Measurements from ENCODE around the gene RNF168. TPM values are rescaled to one million over a fixed set of nuclear protein-coding genes. Genes with fewer than 3 reads are reported as not detected.

The RNF168 gene
- total and polyA plus RNA-seq, 7 donors: 3.6 to 22.1 (median 11.6) TPM

GRCh38 chr3:196498297-196498696 lies 5.3 kb downstream of the RNF168 start:
- no peaks in the 10 kb centered on the region for H3K36me3 ChIP-seq (ENCODE audit: insufficient read depth in 1 of 2, low read depth in 1 of 2)
- no peaks in the 10 kb centered on the region for H3K27me3 ChIP-seq (ENCODE audit: insufficient read depth in 3 of 3, low read length in 2 of 3)
- no peaks in the 10 kb centered on the region for H3K9me3 ChIP-seq
- intact Hi-C loops (cut with DNase I): no loop called here
- ATAC-seq (no peak), DNase-seq (no peak)
- 95 to 96% (median 96%) methylated on average over 8 of the region's 8 CpGs for WGBS, 3 donors
- peak overlapping the region; percentile 95 for H3K27ac ChIP-seq
- no peak for TF ChIP-seq CTCF (IDR thresholded peaks at IDR 0.05)
- H3K4me1 ChIP-seq: peaks cover 16% of the 10 kb centered on the region
- no peak overlapping the region for H3K4me3 ChIP-seq

GRCh38 chr3:196496183-196496582 lies 7.4 kb downstream of the RNF168 start:
- Histone ChIP-seq H3K4me3 (no peak overlapping the region), H3K27ac (no peak overlapping the region), H3K4me1 (peaks cover 16% of the 10 kb centered on the region), H3K36me3 (ENCODE audit: insufficient read depth in 1 of 2, low read depth in 1 of 2) (no peaks in the 10 kb centered on the region), H3K9me3 (no peaks in the 10 kb centered on the region), H3K27me3 (ENCODE audit: insufficient read depth in 3 of 3, low read length in 2 of 3) (no peaks in the 10 kb centered on the region)
- no peak for TF ChIP-seq CTCF (IDR thresholded peaks at IDR 0.05)
- intact Hi-C loops (cut with DNase I): no loop called here
- WGBS, 3 donors: 79 to 87% (median 81%) methylated on average over 4 of the region's 4 CpGs
- no peak for ATAC-seq
- DNase-seq: no peak

GRCh38 chr3:196493292-196493691 lies 10.3 kb downstream of the RNF168 start:
- intact Hi-C loops (cut with DNase I): no loop called here
- 96 to 99% (median 97%) methylated on average over 7 of the region's 7 CpGs for WGBS, 3 donors
- H3K4me3 ChIP-seq: no peak overlapping the region
- no peak overlapping the region for H3K27ac ChIP-seq
- no peak for DNase-seq
- H3K27me3 ChIP-seq (ENCODE audit: insufficient read depth in 3 of 3, low read length in 2 of 3): no peaks in the 10 kb centered on the region
- H3K9me3 ChIP-seq: no peaks in the 10 kb centered on the region
- no peaks in the 10 kb centered on the region for H3K4me1 ChIP-seq
- ATAC-seq: no peak
- TF ChIP-seq CTCF (IDR thresholded peaks at IDR 0.05): no peak
- no peaks in the 10 kb centered on the region for H3K36me3 ChIP-seq (ENCODE audit: insufficient read depth in 1 of 2, low read depth in 1 of 2)

GRCh38 chr3:196492080-196492479 lies 11.5 kb downstream of the RNF168 start:
- no peak for DNase-seq
- H3K36me3 ChIP-seq (ENCODE audit: insufficient read depth in 1 of 2, low read depth in 1 of 2): peaks cover 0 to 7% of the 10 kb centered on the region in 2 donors
- H3K27me3 ChIP-seq (ENCODE audit: insufficient read depth in 3 of 3, low read length in 2 of 3): no peaks in the 10 kb centered on the region
- ATAC-seq: no peak
- H3K4me1 ChIP-seq: no peaks in the 10 kb centered on the region
- no peak overlapping the region for H3K27ac ChIP-seq
- intact Hi-C loops (cut with DNase I): no loop called here
- no peaks in the 10 kb centered on the region for H3K9me3 ChIP-seq
- WGBS, 3 donors: 93 to 99% (median 98%) methylated on average over 2 of the region's 2 CpGs
- no peak overlapping the region for H3K4me3 ChIP-seq
- no peak for TF ChIP-seq CTCF (IDR thresholded peaks at IDR 0.05)

- no peak for ATAC-seq
- no peak for TF ChIP-seq CTCF (IDR thresholded peaks at IDR 0.05)
- no peaks in the 10 kb centered on the region for H3K9me3 ChIP-seq
- DNase-seq: no peak
- no peak overlapping the region for H3K4me3 ChIP-seq
- no peak overlapping the region for H3K27ac ChIP-seq
- 84 to 90% (median 89%) methylated on average over 10 of the region's 10 CpGs for WGBS, 3 donors
- no peaks in the 10 kb centered on the region for H3K4me1 ChIP-seq
- no peaks in the 10 kb centered on the region for H3K27me3 ChIP-seq (ENCODE audit: insufficient read depth in 3 of 3, low read length in 2 of 3)
- peaks cover 0 to 30% of the 10 kb centered on the region in 2 donors for H3K36me3 ChIP-seq (ENCODE audit: insufficient read depth in 1 of 2, low read depth in 1 of 2)
- intact Hi-C loops (cut with DNase I): no loop called here
Observed at GRCh38 chr3:196489747-196490146, 13.8 kb downstream of the RNF168 start.
